GM19239 (cell line): ENCODE results near the gene SLC9A9.

Experiments
- DNase-seq: peaks from one replicate; pipeline ENCODE4 v3.0.0; 2011; ENCODE audit warnings: low spot score; ENCODE audit not compliant: insufficient read length
- FAIRE-seq: peaks from 2 replicates; lab custom pipeline; 2011; peaks lifted over from hg19 to GRCh38; lab: Jason Lieb, UNC

Gene SLC9A9

DNA sequence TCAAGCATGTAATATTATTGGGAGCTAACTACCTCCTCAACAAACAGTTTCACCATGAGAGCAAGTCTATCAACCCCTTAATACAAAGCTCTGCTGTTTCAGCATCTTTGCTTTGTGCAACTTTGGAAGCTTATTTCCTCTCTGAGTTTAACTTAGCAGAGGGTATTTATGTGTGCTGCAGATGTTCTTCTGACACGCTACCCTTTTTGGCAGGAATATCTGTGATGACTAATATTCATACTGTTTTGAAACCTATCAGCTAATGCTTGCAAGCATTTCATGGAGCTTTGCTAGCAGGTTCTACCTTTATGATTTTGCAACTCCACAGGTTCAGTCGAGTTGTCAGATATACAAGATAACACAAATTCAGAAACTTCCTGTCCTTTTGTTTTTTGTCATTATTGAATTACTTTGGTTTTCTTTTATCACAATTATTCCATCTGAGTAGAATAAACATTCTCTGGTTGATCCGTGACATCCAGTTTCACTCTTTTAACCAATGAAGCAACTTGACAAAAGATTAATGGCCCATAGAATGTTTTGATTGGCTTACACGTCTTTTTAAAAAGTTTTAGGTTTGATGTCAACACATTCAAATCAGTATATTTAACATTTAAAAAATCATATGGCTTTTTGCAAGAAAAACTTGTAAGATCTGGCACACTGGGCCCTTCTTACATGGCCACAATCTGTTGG lies 1.7 kb upstream of the SLC9A9 start:
- peak; percentile 76 for FAIRE-seq
- DNase-seq: no peak

DNA sequence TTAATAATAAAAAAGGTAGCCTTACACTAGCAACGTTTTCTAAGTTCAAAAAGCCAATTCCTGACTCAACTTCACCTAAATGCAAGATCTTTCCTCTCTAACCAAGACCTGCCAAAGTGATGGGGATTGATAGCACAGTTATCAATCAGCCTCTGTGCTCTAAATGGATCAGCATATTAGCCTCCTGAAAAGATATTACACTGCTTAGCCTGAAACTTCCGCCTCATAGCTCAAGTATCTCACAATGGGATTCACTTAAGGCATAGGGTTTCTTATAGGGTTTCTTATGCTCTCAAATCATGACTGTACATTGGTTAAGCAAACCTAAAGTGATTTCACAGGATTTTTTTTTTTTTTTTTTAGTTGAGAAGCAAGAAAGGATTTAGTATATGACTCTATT lies 436 bp upstream of the SLC9A9 start:
- FAIRE-seq: no peak
- DNase-seq: no peak

DNA sequence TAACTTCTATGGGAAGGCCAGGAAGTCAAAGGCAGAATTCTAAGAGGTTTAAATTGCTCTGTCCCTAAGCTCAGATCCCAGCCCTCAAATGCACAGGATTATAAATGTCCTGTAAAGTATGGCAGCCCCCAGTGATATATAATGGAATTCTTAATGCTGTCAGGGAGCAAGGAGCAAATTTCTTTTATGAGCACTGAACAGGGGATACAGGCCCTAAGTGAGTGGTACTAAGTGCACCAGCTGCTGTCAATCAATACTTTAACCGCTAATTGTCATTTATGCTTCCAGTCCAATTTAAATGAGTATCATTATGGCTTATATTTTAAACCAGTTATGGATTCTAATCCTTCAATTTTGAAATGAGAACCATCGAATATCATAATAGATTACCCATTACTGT lies 4.7 kb downstream of the SLC9A9 start:
- no peak for FAIRE-seq
- DNase-seq: no peak

- DNase-seq: no peak
- FAIRE-seq: peak; percentile 80
Measured at GRCh38 chr3:143840636-143841035, 7.6 kb downstream of the SLC9A9 start.

DNA sequence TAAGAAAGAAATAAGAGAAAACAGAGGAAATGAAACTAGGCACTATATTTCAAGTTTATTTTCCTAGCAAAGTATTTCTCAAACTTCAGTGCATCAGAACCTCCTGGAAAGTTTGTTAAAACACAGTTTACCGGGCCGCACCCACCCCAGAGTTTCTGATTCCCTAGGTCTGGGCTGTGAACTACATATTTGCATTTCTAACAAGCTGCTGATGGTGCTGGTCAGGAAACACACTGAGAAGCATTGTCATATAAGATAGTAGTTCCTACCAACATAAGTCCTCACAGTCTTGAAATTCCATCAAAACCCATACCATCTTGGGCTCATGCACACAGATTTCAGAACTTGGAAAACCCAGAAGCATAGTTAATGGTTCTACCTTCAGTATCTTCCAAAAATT lies 8.3 kb downstream of the SLC9A9 start:
- FAIRE-seq: peak; percentile 31
- DNase-seq: no peak

DNA sequence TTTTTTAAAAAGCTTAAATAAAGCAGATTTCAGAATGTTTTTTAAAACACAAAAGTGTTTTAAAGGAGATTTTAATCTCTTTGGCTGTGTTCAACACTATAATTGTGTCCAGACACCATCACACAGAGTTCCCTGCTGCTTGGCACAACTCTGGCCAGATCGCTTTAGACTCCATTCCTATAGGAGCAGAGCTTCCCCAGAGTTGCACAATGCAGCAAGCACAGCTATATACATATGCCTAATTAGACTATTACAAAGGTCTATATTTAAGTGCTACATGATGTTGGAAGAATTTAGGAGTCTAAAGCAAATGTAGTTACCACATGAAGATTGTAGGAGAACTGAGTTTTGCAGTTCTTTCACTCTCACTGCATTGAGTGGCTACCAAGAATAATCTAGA lies 11.2 kb downstream of the SLC9A9 start:
- FAIRE-seq (no peak), DNase-seq (no peak)

GRCh38 chr3:143835312-143835711 lies 13.0 kb downstream of the SLC9A9 start:
- FAIRE-seq (no peak), DNase-seq (no peak)

DNA sequence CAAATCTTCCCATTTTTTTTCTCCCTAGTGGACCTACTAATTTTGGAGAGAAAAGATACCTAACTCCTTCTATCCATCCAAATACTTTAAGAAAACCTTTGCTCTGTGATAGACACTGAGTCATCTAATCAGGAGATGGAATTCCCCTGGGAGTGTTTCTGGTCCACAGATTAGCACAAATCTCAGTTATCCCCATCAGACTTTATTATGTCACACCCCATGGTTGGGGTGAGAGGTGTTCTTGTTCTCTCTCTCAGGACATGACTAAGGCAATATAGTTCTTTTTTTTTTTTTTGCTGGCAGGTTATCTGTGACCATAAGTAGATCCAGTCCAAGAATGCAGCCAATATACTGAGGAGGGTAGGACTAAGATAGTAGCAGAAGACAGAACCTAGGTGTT lies 15.8 kb downstream of the SLC9A9 start:
- FAIRE-seq (peak; percentile 62), DNase-seq (no peak)

DNA sequence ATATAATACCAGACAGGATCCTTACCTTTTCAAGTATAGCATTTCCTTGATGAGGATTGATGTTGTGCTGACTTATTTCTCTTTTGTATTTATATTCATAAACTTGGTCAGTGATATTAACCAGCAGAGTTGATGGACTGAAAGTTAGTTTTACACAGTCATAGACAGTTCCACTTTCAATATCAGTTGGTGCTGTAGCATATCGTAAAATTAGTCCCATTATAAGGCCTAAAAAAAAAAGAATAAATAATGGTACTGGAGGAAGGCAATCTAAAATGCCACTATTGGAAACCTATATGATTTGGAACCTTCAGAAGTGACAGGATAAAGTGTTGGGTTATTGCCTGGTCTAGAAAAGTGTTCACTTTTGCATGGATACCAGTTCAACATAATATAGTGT lies 16.3 kb downstream of the SLC9A9 start:
- FAIRE-seq (no peak), DNase-seq (no peak)

- DNase-seq: no peak
- peak; percentile 31 for FAIRE-seq
Measured at GRCh38 chr3:143831208-143831607, 17.1 kb downstream of the SLC9A9 start.

- DNase-seq (no peak), FAIRE-seq (peak; percentile 68)
Measured at GRCh38 chr3:143830786-143831185, 17.5 kb downstream of the SLC9A9 start.

DNA sequence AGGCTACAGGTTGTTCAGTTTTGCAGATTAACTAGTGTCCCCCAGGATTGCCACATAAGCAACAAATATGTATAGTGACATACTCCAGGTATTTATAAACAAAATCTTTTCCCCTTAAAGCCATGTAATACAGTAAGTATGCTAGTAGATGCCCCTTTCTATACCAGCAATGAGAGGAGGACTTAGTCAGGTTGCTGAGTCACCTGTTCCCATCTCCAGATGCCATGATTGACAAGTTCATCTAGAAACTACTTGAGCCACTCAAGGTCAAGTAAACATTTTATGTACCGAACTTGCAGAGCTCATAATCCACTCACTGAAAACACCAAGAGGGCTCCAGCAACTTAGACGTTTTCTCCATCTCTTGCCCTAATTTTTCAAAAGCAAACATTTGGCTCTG lies 18.2 kb downstream of the SLC9A9 start:
- DNase-seq: no peak
- FAIRE-seq: peak; percentile 39

DNA sequence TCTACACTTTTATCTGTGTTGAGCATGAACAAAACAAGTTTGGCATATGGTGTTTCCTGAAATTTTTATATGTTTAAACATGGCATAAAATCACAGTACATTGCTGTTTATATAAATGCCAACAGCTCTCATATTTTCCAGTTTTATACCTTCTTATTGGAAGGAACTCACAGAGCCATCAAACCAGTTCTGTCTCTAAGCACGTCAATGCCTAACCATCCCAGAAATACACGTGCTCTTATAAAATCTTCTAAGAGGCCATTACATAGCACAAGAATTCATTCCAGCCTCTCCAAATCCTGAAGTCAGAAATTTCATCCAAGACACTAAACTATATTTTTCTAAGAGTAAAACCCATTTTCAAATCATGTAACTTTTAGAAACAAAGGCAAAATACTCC lies 20.8 kb downstream of the SLC9A9 start:
- DNase-seq (no peak), FAIRE-seq (no peak)

- FAIRE-seq: no peak
Measured at GRCh38 chr3:143826296-143826695, 22.0 kb downstream of the SLC9A9 start.

DNA sequence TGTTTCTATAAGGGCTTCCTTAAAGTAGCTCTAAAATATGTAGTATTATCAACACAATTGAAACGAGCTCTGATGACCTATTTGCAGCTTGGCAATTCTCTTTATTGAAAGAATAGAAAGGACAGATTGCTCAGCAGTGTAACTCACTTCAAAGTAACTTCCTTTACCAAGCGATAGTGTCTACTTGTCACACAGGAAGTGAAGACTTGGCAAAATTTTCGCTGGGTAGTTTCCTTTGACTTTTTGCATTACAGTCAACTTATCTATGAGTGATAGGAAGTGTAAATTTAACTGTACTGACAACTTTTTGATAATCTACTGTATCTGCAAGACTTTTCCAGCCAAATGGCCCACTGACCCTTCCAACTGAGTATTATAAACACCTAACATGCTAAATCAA lies 22.8 kb downstream of the SLC9A9 start:
- DNase-seq (no peak), FAIRE-seq (peak; percentile 88)

More at GRCh38 chr3:143826296-143826695, 22.0 kb downstream of the SLC9A9 start:
- DNase-seq: no peak

DNA sequence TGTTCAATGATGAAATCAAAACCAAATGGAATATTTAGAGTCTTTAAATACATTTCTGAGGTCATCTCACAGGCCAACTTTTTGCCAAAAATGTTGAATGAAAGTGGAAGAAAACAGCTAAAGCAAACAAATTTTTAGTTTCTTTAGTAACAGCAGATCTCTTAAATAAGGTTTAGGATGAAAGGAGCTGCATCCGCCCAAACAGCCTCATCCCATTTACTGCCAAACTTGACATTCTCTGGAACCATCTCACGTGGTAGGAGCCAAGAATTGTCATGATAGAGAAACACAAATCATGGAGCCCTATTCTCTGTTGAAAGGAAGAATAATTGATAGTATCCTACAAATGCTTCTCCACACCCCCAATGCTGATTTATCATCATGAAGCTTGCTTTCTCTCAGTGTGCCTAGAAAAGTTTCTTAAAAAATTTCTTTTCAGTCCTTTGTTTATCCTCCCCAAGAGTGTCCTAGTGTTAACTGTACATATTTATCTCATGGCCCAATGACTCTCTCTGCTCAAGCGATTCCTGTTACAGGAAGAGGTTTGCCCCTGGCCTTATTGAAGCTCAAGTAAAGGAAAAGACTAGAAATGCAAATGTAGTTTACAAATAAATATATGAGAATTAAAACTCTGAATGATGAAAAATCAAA lies 23.4 kb downstream of the SLC9A9 start:
- FAIRE-seq: peak; percentile 51
- no peak for DNase-seq

DNA sequence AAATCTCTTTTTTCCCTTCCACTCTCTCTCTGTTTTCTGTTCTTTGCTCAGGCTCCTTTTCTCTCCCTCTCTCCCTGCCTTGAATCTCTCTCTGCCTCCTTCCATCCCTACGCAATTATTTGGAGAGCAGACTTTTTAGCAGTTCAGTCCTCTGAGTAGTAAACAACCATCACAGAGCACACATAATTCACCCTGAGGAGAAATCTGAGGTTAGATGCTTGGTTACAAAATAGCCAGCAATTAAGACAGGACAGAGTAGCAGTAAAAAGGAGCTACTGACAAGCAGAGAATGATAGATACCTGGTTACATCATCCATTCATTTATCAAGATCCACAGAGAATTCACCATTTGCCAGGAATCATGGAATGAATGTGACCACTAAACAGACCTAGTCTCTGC lies 25.5 kb downstream of the SLC9A9 start:
- FAIRE-seq: no peak
- DNase-seq: no peak

DNA sequence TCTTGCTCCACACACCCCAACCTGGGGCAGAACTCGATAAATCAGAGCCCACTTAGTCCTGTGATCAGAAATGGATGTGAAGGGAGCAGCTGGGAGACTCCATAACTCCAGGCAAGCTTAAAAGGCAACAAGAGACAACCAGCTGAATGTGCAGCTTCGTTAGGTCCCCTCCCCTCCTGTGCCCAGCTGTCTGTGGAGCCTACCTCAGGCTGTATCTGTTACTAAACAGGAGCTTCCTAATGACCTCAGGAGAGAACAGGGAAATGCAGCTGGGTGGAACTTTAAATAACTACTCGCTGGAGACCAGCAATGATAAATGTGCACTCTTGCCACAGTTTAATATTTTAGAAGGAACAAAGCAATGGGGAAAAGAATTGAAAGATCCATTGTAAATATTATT lies 25.9 kb downstream of the SLC9A9 start:
- FAIRE-seq (no peak), DNase-seq (no peak)

- FAIRE-seq (peak; percentile 57), DNase-seq (no peak)
Measured at GRCh38 chr3:143821862-143822261, 26.4 kb downstream of the SLC9A9 start.

GRCh38 chr3:143820466-143821221 lies 27.6 kb downstream of the SLC9A9 start:
- FAIRE-seq (no peak), DNase-seq (no peak)

DNA sequence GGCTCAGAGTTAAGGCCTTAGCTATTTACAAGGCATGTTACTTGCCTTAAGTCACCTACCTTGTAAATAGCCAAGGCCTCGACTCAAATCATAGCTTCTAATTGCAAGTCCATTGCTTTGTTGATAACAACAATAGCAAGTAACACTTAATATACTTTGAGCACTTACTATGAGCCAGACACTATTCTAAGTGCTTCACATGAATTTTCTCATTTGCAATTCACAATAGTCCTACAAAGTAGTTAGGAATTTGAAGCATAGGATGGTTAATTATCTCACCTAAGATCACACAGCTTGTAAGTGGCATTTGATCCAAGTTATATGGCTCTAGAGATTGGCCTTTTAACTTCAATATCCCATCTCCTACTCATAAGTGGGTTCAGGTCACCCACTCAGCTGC lies 28.4 kb downstream of the SLC9A9 start:
- FAIRE-seq (no peak), DNase-seq (no peak)
